ENCODE measurements around the gene SLC3A2. TPM values are rescaled to one million over a fixed set of nuclear protein-coding genes. Genes with fewer than 3 reads are reported as not detected.

SLC3A2 gene
- total and polyA plus RNA-seq, 2 of the 13 experiments (the other 11 are each of a cell fraction or from before 2014, with no cell fraction given) = 213 to 226 TPM

- TF ChIP-seq SNAPC4 (CRISPR knock-in tag; IDR thresholded peaks at IDR 0.05) = no peak
- no peak for TF ChIP-seq ZNF543 (CRISPR knock-in tag; IDR thresholded peaks at IDR 0.05)
- peak; percentile 24; the same call in 1 of the 2 replicates for TF ChIP-seq ZNF556 (CRISPR knock-in tag; IDR thresholded peaks at IDR 0.05; ENCODE audit: borderline replicate concordance)
- no peak for TF ChIP-seq ETV5 (CRISPR knock-in tag; IDR thresholded peaks at IDR 0.05; ENCODE audit: borderline replicate concordance)
- TF ChIP-seq ZBTB46 (CRISPR knock-in tag; IDR thresholded peaks at IDR 0.05; ENCODE audit: borderline replicate concordance) = no peak
- TF ChIP-seq ZNF333 (CRISPR knock-in tag; IDR thresholded peaks at IDR 0.05; ENCODE audit: borderline replicate concordance) = no peak
- TF ChIP-seq NFE2L2 (IDR thresholded peaks at IDR 0.05; ENCODE audit: low read length) = no peak
- no peak for TF ChIP-seq ZNF788 (CRISPR knock-in tag; IDR thresholded peaks at IDR 0.05; ENCODE audit: borderline replicate concordance)
- TF ChIP-seq ZNF572 (CRISPR knock-in tag; IDR thresholded peaks at IDR 0.05) = 0 out of 2 replicates have a peak, but pooled peaks have one; percentile 74
- TF ChIP-seq EEA1 (CRISPR knock-in tag; IDR thresholded peaks at IDR 0.05; ENCODE audit: borderline replicate concordance) = no peak
- TF ChIP-seq CREM (IDR thresholded peaks at IDR 0.05) = no peak
- TF ChIP-seq CREM (CRISPR knock-in tag; IDR thresholded peaks at IDR 0.05) = no peak
- TF ChIP-seq, protein P1, sequence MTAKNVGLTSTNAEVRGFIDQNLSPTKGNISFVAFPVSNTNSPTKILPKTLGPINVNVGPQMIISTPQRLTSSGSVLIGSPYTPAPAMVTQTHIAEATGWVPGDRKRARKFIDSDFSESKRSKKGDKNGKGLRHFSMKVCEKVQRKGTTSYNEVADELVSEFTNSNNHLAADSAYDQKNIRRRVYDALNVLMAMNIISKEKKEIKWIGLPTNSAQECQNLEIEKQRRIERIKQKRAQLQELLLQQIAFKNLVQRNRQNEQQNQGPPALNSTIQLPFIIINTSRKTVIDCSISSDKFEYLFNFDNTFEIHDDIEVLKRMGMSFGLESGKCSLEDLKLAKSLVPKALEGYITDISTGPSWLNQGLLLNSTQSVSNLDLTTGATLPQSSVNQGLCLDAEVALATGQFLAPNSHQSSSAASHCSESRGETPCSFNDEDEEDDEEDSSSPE (CRISPR knock-in tag; IDR thresholded peaks at IDR 0.05) = no peak
- TF ChIP-seq, protein P2, sequence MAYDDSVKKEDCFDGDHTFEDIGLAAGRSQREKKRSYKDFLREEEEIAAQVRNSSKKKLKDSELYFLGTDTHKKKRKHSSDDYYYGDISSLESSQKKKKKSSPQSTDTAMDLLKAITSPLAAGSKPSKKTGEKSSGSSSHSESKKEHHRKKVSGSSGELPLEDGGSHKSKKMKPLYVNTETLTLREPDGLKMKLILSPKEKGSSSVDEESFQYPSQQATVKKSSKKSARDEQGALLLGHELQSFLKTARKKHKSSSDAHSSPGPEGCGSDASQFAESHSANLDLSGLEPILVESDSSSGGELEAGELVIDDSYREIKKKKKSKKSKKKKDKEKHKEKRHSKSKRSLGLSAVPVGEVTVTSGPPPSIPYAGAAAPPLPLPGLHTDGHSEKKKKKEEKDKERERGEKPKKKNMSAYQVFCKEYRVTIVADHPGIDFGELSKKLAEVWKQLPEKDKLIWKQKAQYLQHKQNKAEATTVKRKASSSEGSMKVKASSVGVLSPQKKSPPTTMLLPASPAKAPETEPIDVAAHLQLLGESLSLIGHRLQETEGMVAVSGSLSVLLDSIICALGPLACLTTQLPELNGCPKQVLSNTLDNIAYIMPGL (CRISPR knock-in tag; IDR thresholded peaks at IDR 0.05; ENCODE audit: borderline replicate concordance in 1 of 2, low read depth in 1 of 2) = peak in 1 of 2 experiments; percentile 40; a peak in 1 of 4 replicates
- no peak for TF ChIP-seq U2AF2 (IDR thresholded peaks at IDR 0.05; ENCODE audit: low read depth, low read length)
- TF ChIP-seq SMARCC2 (IDR thresholded peaks at IDR 0.05) = no peak
- TF ChIP-seq ZNF691 (CRISPR knock-in tag; IDR thresholded peaks at IDR 0.05; ENCODE audit: borderline replicate concordance, low read depth) = no peak
- TF ChIP-seq SUZ12 (IDR thresholded peaks at IDR 0.05; ENCODE audit: low read depth, low read length) = no peak
- TF ChIP-seq YY1 (IDR thresholded peaks at IDR 0.05; ENCODE audit: insufficient read depth, insufficient replicate concordance, low read depth, low read length) = peak; percentile 19
These were observed 25.3 kb downstream of the SLC3A2 start (continued) for GRCh38 chr11:62905927-62906531.
